Loucy (cell line): ENCODE measurements around the gene LCN12.

Source experiments
- EZH2phosphoT487 ChIP-seq: fragments of 200-600 bp; IDR thresholded peaks from 2 replicates; pipeline ENCODE4 v1.6.1; 2018; ENCODE audit warnings: antibody characterized with exemption, mild to moderate bottlenecking, moderate library complexity, borderline replicate concordance
- TF ChIP-seq, protein P1 (sequence below): fragments of 200-600 bp; sonication (generic); conservative IDR thresholded peaks from 2 replicates; pipeline ENCODE4 v1.5.1; 2014; ENCODE audit warnings: mild to moderate bottlenecking, antibody characterized with exemption, low read length

DNA sequence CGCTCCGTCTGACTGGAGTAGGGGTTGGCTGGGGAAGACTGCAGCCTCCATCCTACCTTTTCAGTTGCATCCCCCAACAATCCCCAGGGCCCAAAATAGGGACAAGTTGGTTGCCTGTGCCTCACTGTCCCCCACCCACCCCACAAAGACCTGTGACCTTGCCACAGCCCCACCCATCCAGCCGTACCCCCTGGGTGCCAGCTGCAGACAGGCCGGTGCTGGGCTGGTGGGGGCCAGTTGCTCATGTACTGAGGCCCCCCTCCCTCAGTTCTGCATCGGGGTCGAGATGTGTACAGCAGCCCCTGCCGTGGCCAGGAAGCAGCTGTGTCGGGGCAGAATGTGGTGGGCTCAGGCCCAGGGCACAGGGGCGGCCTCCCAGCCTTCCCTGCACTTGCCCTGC is 31.1 kb downstream of the LCN12 start:
- TF ChIP-seq, protein P1, sequence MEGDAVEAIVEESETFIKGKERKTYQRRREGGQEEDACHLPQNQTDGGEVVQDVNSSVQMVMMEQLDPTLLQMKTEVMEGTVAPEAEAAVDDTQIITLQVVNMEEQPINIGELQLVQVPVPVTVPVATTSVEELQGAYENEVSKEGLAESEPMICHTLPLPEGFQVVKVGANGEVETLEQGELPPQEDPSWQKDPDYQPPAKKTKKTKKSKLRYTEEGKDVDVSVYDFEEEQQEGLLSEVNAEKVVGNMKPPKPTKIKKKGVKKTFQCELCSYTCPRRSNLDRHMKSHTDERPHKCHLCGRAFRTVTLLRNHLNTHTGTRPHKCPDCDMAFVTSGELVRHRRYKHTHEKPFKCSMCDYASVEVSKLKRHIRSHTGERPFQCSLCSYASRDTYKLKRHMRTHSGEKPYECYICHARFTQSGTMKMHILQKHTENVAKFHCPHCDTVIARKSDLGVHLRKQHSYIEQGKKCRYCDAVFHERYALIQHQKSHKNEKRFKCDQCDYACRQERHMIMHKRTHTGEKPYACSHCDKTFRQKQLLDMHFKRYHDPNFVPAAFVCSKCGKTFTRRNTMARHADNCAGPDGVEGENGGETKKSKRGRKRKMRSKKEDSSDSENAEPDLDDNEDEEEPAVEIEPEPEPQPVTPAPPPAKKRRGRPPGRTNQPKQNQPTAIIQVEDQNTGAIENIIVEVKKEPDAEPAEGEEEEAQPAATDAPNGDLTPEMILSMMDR = no peak
- no peak for TF ChIP-seq EZH2phosphoT487
